ENCODE data around the gene NCKAP5. TPM values are rescaled to one million over a fixed set of nuclear protein-coding genes. Genes with fewer than 3 reads are reported as not detected.
"Not testable (repeated sequence)": the region's sequence is repeated elsewhere in the genome, so short reads cannot be mapped to it uniquely, and the experiment has no call there.

NCKAP5 gene
- total and polyA plus RNA-seq, 2 experiments from 2014 or later: 0.65 to 0.86 TPM

DNA sequence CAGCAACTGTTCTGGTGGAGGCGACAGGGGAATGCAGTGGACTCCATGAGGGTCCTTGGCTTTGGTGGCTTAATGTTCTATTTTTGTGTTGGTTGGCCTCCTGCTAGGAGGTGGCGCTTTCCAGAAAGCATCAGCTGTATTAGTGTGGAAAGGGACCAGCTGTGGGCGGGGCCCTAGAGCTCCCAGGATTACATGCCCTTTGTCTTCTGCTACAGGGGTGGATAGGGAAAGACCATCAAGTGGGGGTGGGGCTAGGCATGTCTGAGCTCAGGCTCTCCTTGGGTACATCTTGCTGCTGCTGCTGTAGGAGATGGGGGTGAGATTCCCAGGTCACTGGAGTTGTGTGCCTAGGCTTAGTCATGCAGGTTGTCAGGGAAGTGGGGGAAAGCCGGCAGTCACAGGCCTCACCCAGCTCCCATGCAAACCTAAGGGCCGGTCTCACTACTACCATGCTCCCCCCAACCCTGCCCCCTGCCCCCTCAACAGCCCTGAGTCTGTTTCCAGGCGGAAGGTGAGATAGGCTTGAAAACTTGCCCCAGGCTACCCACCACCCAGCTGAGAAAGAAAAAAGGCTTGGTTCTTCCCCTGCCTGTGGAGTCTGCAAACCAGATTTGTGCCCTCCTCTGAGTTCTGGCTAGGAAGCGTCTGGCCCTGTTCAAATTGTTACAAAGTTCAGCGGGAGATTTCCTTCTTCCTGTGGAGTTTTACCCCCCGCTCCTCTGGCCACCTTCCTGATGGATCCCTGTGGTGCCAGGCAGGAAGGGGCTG, 756.9 kb downstream of the NCKAP5 start:
- no peaks in the 10 kb centered on the region; the same call in 1 of the 2 replicates for H3K4me1 ChIP-seq (ENCODE audit: insufficient read depth)
- no peaks in the 10 kb centered on the region for H3F3A ChIP-seq (ENCODE audit: insufficient read depth)
- no peak overlapping the region for H3K9ac ChIP-seq
- H3K36me3 ChIP-seq (ENCODE audit: low read depth): no peaks in the 10 kb centered on the region
- DNase-seq: no peak
- no peak for TF ChIP-seq EZH2 (IDR thresholded peaks at IDR 0.05; ENCODE audit: insufficient read depth, poor library complexity, severe bottlenecking)
- no peak overlapping the region for H3K4me2 ChIP-seq (ENCODE audit: unreplicated experiment)
- no peaks in the 10 kb centered on the region for H3K9me3 ChIP-seq (ENCODE audit: low read depth)
- H2AFZ ChIP-seq: no peak overlapping the region
- no peaks in the 10 kb centered on the region for H3K9me2 ChIP-seq (ENCODE audit: insufficient read depth)
- no peaks in the 10 kb centered on the region for H3K79me2 ChIP-seq (ENCODE audit: insufficient read depth)
- in situ Hi-C loops (cut with MboI): no loop called here
- WGBS, 2 experiments (ENCODE audit: low coverage in 1 of 2, low lambda C conversion rate in 2 of 2, missing lambda C conversion rate in 2 of 2): 54 to 57% methylated on average over 7 to 9 of the region's 9 CpGs
- H4K20me1 ChIP-seq (ENCODE audit: insufficient read depth): no peaks in the 10 kb centered on the region
- H3K4me3 ChIP-seq: no peak overlapping the region
- no peaks in the 10 kb centered on the region; the same call in 1 of the 2 replicates for H3K27me3 ChIP-seq (replicated peaks; ENCODE audit: insufficient read depth)
- no peak overlapping the region for H3K27ac ChIP-seq

DNA sequence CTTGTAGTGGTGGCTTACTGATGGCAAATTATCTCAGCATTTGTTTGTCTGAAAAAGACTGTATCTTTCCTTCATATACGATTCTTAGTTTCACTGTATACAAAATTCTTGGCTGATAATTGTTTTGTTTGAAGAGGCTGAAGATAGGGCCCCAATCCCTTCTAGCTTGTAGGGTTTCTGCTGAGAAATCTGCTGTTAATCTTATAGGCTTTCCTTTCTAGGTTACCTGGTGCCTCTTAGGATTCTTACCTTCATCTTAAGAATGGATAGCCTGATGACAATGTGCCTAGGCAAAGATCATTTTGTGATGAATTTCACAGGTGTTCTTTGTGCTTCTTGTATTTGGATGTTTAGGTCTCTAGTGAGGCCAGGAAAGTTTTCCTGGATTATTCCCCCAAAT, 758.3 kb downstream of the NCKAP5 start:
- H3K4me3 ChIP-seq; H3K27me3 ChIP-seq (replicated peaks; ENCODE audit: insufficient read depth); H3K9me3 ChIP-seq (ENCODE audit: low read depth); in situ Hi-C loops (cut with MboI); H4K20me1 ChIP-seq (ENCODE audit: insufficient read depth); H3K4me1 ChIP-seq (ENCODE audit: insufficient read depth); H3K36me3 ChIP-seq (ENCODE audit: low read depth); H3K9me2 ChIP-seq (ENCODE audit: insufficient read depth); DNase-seq; H3F3A ChIP-seq (ENCODE audit: insufficient read depth); H2AFZ ChIP-seq; H3K4me2 ChIP-seq (ENCODE audit: unreplicated experiment); H3K9ac ChIP-seq; H3K79me2 ChIP-seq (ENCODE audit: insufficient read depth); H3K27ac ChIP-seq: not testable (repeated sequence)
- WGBS, 2 experiments (ENCODE audit: low coverage in 1 of 2, low lambda C conversion rate in 2 of 2, missing lambda C conversion rate in 2 of 2): 33 to 35% methylated on average over 1 of the region's 1 CpG

DNA sequence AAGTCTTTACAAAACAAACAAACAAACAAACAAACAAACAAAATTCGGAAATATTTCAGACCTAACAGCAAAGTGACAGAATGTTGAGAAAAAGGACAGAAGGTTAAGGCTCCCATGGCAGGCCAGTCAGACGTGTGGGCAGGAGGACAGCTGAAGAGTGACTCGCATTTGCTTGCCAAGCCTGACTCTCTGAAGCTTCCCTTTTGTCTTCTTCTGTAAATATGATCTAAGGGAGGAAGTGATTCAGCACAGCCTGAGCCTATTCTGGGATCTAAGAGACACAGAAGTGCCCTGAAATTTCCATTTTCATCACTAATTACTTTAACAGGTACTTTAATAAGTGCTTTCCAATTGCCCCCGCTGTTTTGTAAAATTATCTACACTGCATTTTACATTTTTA, 764.2 kb downstream of the NCKAP5 start:
- Histone ChIP-seq H3K36me3 (ENCODE audit: low read depth) (no peaks in the 10 kb centered on the region), H3K27ac (peak overlapping the region; percentile 19; the same call in 1 of the 2 replicates), H3K79me2 (ENCODE audit: insufficient read depth) (no peaks in the 10 kb centered on the region), H3F3A (ENCODE audit: insufficient read depth) (peaks cover 12% of the 10 kb centered on the region), H3K9me3 (ENCODE audit: low read depth) (no peaks in the 10 kb centered on the region), H3K4me2 (ENCODE audit: unreplicated experiment) (peak overlapping the region; percentile 38), H2AFZ (no peak overlapping the region), H3K4me3 (no peak overlapping the region), H3K9me2 (ENCODE audit: insufficient read depth) (no peaks in the 10 kb centered on the region), H3K27me3 (replicated peaks; ENCODE audit: insufficient read depth) (no peaks in the 10 kb centered on the region), H3K4me1 (ENCODE audit: insufficient read depth) (peaks cover 12% of the 10 kb centered on the region), H4K20me1 (ENCODE audit: insufficient read depth) (no peaks in the 10 kb centered on the region), H3K9ac (no peak overlapping the region)
- TF ChIP-seq EZH2 (IDR thresholded peaks at IDR 0.05; ENCODE audit: insufficient read depth, poor library complexity, severe bottlenecking): no peak
- no peak for TF ChIP-seq EZH2phosphoT487 (IDR thresholded peaks at IDR 0.05; ENCODE audit: insufficient read depth, low read depth)
- peak; percentile 82 for DNase-seq
- in situ Hi-C loops (cut with MboI): no loop called here
- WGBS, 2 experiments (ENCODE audit: low coverage in 1 of 2, low lambda C conversion rate in 2 of 2, missing lambda C conversion rate in 2 of 2): 5 to 8% methylated on average over 4 of the region's 4 CpGs

DNA sequence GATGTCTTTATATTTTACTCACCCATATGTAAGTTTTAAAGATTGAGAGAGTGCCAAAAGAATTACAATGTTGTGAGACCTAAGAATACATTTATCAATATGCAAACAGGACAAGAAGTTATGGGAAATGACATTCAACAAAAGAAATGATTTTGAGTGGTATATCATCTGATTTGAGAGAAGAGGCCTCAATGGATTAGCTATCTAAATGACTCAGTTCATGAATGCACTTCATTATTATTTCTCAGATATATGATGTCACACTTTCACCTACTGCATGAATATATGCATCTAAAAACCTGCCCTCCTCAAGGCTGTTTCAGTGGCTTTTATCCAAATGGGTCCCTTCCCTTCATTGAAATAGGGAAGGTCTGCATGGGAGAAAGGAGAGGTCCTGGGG, 769.9 kb downstream of the NCKAP5 start:
- no peak overlapping the region for H3K4me3 ChIP-seq
- H3K4me1 ChIP-seq (ENCODE audit: insufficient read depth): peaks cover 10% of the 10 kb centered on the region; the same call in 1 of the 2 replicates
- no peak for DNase-seq
- in situ Hi-C loops (cut with MboI): no loop called here
- H3K79me2 ChIP-seq (ENCODE audit: insufficient read depth): no peaks in the 10 kb centered on the region
- TF ChIP-seq EZH2phosphoT487 (IDR thresholded peaks at IDR 0.05; ENCODE audit: insufficient read depth, low read depth) (no peak), EZH2 (IDR thresholded peaks at IDR 0.05; ENCODE audit: insufficient read depth, poor library complexity, severe bottlenecking) (no peak)
- no peaks in the 10 kb centered on the region for H3K9me2 ChIP-seq (ENCODE audit: insufficient read depth)
- H2AFZ ChIP-seq: no peak overlapping the region
- no peaks in the 10 kb centered on the region for H3F3A ChIP-seq (ENCODE audit: insufficient read depth)
- H3K9ac ChIP-seq: no peak overlapping the region
- H3K36me3 ChIP-seq (ENCODE audit: low read depth): no peaks in the 10 kb centered on the region
- H3K4me2 ChIP-seq (ENCODE audit: unreplicated experiment): no peak overlapping the region
- H3K9me3 ChIP-seq (ENCODE audit: low read depth): no peaks in the 10 kb centered on the region
- no peaks in the 10 kb centered on the region for H4K20me1 ChIP-seq (ENCODE audit: insufficient read depth)
- no peaks in the 10 kb centered on the region for H3K27me3 ChIP-seq (replicated peaks; ENCODE audit: insufficient read depth)
- no peak overlapping the region for H3K27ac ChIP-seq

DNA sequence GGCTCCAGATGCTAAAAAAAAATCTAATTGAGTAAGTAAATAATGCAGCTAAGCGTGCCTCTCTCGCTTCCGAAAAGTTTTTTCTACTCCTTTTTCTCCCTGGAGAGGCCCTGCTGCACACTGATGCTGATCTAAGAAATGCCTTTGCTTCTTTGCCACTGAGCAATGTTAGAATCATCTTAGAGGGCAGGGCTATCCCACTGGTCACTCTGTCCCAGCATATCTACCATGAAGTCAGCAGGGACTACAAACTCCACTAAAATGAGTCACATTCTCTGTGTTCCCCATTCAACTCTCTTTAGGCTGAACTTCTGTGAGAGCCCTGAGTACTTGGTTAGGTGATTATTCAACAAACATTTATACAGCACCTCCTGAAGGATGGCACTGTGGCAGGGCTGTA, 770.7 kb downstream of the NCKAP5 start:
- DNase-seq: peak; percentile 73
- Histone ChIP-seq H3F3A (ENCODE audit: insufficient read depth) (no peaks in the 10 kb centered on the region), H3K9me2 (ENCODE audit: insufficient read depth) (no peaks in the 10 kb centered on the region), H3K79me2 (ENCODE audit: insufficient read depth) (no peaks in the 10 kb centered on the region), H4K20me1 (ENCODE audit: insufficient read depth) (no peaks in the 10 kb centered on the region), H3K9me3 (ENCODE audit: low read depth) (no peaks in the 10 kb centered on the region), H3K4me3 (no peak overlapping the region), H3K27ac (no peak overlapping the region), H3K27me3 (replicated peaks; ENCODE audit: insufficient read depth) (no peaks in the 10 kb centered on the region), H3K4me2 (ENCODE audit: unreplicated experiment) (no peak overlapping the region), H3K36me3 (ENCODE audit: low read depth) (no peaks in the 10 kb centered on the region), H3K4me1 (ENCODE audit: insufficient read depth) (peaks cover 10% of the 10 kb centered on the region; the same call in 1 of the 2 replicates), H2AFZ (no peak overlapping the region), H3K9ac (no peak overlapping the region)
- 66 to 83% methylated on average over 3 of the region's 3 CpGs for WGBS, 2 experiments (ENCODE audit: low coverage in 1 of 2, low lambda C conversion rate in 2 of 2, missing lambda C conversion rate in 2 of 2)
- TF ChIP-seq EZH2phosphoT487 (IDR thresholded peaks at IDR 0.05; ENCODE audit: insufficient read depth, low read depth) (no peak), EZH2 (IDR thresholded peaks at IDR 0.05; ENCODE audit: insufficient read depth, poor library complexity, severe bottlenecking) (no peak)
- in situ Hi-C loops (cut with MboI): no loop called here

Measured in GM23248 (cell line).